ENCODE results near the gene POPDC2.
"Not testable (repeated sequence)": the region's sequence is repeated elsewhere in the genome, so short reads cannot be mapped to it uniquely, and the experiment has no call there.

POPDC2 gene

GRCh38 chr3:119660474-119661440 is at the start of gene POPDC2:
Gene POPDC2 (minus strand): TSS chr3:119660589. CDS start chr3:119660423, 166 bp downstream.
- no peak for DNase-seq

GRCh38 chr3:119703820-119704531 is 43.6 kb upstream of the POPDC2 start:
- no peak for DNase-seq

- no peak for DNase-seq
These were observed 42.4 kb upstream of the POPDC2 start, which contains the start of gene CFAP91 for GRCh38 chr3:119702530-119703527. Gene CFAP91 (plus strand): TSS chr3:119703022. CDS start chr3:119703099, 77 bp downstream.

- DNase-seq: no peak
These were observed 40.7 kb upstream of the POPDC2 start for GRCh38 chr3:119700920-119701734.

- no peak for DNase-seq
These were observed 40.0 kb upstream of the POPDC2 start for GRCh38 chr3:119700269-119700919.

GRCh38 chr3:119697394-119697793 is 37.0 kb upstream of the POPDC2 start:
- no peak for DNase-seq

GRCh38 chr3:119695480-119695879 is 35.1 kb upstream of the POPDC2 start:
- no peak for DNase-seq

GRCh38 chr3:119690043-119690656 is 29.8 kb upstream of the POPDC2 start:
- DNase-seq: no peak

- DNase-seq: no peak
These were observed 23.0 kb upstream of the POPDC2 start for GRCh38 chr3:119683421-119683820.

- DNase-seq: no peak
These were observed 20.9 kb upstream of the POPDC2 start for GRCh38 chr3:119681279-119681678.

- no peak for DNase-seq
These were observed 19.5 kb upstream of the POPDC2 start for GRCh38 chr3:119679874-119680273.

- DNase-seq: not testable (repeated sequence)
These were observed 17.8 kb upstream of the POPDC2 start for GRCh38 chr3:119678209-119678608.

GRCh38 chr3:119677641-119677934 is 17.2 kb upstream of the POPDC2 start:
- DNase-seq: no peak

- DNase-seq: peak; percentile 87
These were observed 16.6 kb upstream of the POPDC2 start, which contains the start of gene COX17 for GRCh38 chr3:119676771-119677640. Gene COX17 (minus strand): TSS chr3:119677406. CDS start chr3:119677310, 96 bp downstream.

GRCh38 chr3:119676020-119676419 is 15.6 kb upstream of the POPDC2 start:
- DNase-seq: no peak

GRCh38 chr3:119675188-119675874 is 14.9 kb upstream of the POPDC2 start:
- DNase-seq: no peak

- DNase-seq: no peak
These were observed 13.5 kb upstream of the POPDC2 start for GRCh38 chr3:119673875-119674274.

- no peak for DNase-seq
These were observed 12.4 kb upstream of the POPDC2 start for GRCh38 chr3:119672776-119673175.

Data from NCI-H774 (cell line).